22Rv1 (cell line): ENCODE results near the gene LAMA5.

ENCODE experiments used
- ZFX ChIP-seq: fragments of 450-650 bp; IDR thresholded peaks from 2 replicates; pipeline ENCODE4 v1.6.1; 2017; ENCODE audit warnings: antibody characterized with exemption, borderline replicate concordance
- TF ChIP-seq, protein P1 (sequence below): fragments of 450-650 bp; IDR thresholded peaks from 2 replicates; pipeline ENCODE4 v1.5.1; 2017; ENCODE audit warnings: mild to moderate bottlenecking

DNA sequence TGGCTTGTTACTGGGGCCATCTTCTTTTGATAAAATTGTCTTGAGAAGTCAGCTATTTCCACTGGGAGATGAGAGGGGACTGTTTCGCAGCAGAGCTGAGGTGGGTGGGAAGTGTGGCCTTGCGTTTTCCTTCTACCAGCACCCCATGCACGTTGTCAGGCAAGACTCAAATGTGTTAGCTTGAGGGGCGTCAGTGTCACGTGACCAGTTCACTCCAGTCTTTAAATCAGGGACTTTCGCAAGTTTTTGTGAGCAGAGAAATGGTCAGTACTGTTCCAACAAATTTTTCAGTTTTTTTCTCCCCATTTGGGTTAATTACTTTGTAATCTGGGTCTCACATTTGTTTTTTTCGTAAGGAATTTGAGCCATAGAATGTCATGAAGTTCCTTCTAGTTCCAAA lies 85.0 kb downstream of the LAMA5 start:
- TF ChIP-seq, protein P1, sequence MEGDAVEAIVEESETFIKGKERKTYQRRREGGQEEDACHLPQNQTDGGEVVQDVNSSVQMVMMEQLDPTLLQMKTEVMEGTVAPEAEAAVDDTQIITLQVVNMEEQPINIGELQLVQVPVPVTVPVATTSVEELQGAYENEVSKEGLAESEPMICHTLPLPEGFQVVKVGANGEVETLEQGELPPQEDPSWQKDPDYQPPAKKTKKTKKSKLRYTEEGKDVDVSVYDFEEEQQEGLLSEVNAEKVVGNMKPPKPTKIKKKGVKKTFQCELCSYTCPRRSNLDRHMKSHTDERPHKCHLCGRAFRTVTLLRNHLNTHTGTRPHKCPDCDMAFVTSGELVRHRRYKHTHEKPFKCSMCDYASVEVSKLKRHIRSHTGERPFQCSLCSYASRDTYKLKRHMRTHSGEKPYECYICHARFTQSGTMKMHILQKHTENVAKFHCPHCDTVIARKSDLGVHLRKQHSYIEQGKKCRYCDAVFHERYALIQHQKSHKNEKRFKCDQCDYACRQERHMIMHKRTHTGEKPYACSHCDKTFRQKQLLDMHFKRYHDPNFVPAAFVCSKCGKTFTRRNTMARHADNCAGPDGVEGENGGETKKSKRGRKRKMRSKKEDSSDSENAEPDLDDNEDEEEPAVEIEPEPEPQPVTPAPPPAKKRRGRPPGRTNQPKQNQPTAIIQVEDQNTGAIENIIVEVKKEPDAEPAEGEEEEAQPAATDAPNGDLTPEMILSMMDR: no peak
- TF ChIP-seq ZFX: no peak
